ENCODE data around the gene BICDL2.
A peak's percentile ranks its signal among the peaks of the same experiment; 100 is the strongest.

Gene BICDL2

DNA sequence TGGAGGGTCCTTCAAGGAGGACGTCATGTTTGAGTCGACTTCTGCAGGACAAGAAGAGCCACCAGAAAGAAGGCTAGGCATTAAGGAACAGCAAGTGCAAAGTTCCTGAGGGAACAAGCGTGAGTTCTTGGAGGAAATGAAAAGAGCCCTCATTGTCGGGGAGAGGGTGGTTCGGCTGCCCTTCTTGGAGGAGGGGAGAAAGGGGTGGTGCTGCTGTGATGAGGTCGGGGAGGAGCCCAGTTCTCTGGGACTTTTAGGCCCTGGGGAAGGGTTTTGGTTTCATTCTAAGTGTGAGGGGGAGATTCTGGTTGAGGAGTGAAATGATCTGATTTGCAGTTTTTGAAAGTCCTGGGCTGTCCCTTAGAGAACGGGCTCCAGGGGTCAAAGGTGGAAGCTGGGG is 4.1 kb downstream of the BICDL2 start:
- no peak for DNase-seq (ENCODE audit: extremely low spot score)
- POLR2A ChIA-PET = interaction anchor here (1.1 to 2.8 kb wide), 3 partner anchors 12 to 29 kb away, joined by 3 to 55 read pairs (median 12); partner anchors contain the start of genes CLDN6, HCFC1R1, THOC6 and TNFRSF12A
- CTCF ChIA-PET = interaction anchor here (0.8 to 3.7 kb wide), 6 partner anchors 11 to 28 kb away, joined by 4 to 38 read pairs (median 14); partner anchors contain the start of genes CLDN6, MMP25 and TNFRSF12A
- TF ChIP-seq FOXA1 (IDR thresholded peaks at IDR 0.05) (no peak), HDGF (IDR thresholded peaks at IDR 0.05; ENCODE audit: borderline replicate concordance) (no peak), SUZ12 (IDR thresholded peaks at IDR 0.05) (no peak), SP1 (IDR thresholded peaks at IDR 0.05) (no peak), ELF4 (IDR thresholded peaks at IDR 0.05) (no peak), TARDBP (IDR thresholded peaks at IDR 0.05) (no peak), ARNT (IDR thresholded peaks at IDR 0.05) (no peak), L3MBTL2 (conservative IDR thresholded peaks at IDR 0.05) (no peak), BHLHE40 (IDR thresholded peaks at IDR 0.05; ENCODE audit: borderline replicate concordance) (no peak), ZNF384 (IDR thresholded peaks at IDR 0.05) (no peak), NFRKB (IDR thresholded peaks at IDR 0.05) (no peak), LEF1 (IDR thresholded peaks at IDR 0.05; ENCODE audit: borderline replicate concordance) (no peak), FOXM1 (IDR thresholded peaks at IDR 0.05; ENCODE audit: borderline replicate concordance) (no peak), FOXK2 (IDR thresholded peaks at IDR 0.05) (no peak)
- TF ChIP-seq, protein P1, sequence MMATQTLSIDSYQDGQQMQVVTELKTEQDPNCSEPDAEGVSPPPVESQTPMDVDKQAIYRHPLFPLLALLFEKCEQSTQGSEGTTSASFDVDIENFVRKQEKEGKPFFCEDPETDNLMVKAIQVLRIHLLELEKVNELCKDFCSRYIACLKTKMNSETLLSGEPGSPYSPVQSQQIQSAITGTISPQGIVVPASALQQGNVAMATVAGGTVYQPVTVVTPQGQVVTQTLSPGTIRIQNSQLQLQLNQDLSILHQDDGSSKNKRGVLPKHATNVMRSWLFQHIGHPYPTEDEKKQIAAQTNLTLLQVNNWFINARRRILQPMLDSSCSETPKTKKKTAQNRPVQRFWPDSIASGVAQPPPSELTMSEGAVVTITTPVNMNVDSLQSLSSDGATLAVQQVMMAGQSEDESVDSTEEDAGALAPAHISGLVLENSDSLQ (IDR thresholded peaks at IDR 0.05) = no peak

DNA sequence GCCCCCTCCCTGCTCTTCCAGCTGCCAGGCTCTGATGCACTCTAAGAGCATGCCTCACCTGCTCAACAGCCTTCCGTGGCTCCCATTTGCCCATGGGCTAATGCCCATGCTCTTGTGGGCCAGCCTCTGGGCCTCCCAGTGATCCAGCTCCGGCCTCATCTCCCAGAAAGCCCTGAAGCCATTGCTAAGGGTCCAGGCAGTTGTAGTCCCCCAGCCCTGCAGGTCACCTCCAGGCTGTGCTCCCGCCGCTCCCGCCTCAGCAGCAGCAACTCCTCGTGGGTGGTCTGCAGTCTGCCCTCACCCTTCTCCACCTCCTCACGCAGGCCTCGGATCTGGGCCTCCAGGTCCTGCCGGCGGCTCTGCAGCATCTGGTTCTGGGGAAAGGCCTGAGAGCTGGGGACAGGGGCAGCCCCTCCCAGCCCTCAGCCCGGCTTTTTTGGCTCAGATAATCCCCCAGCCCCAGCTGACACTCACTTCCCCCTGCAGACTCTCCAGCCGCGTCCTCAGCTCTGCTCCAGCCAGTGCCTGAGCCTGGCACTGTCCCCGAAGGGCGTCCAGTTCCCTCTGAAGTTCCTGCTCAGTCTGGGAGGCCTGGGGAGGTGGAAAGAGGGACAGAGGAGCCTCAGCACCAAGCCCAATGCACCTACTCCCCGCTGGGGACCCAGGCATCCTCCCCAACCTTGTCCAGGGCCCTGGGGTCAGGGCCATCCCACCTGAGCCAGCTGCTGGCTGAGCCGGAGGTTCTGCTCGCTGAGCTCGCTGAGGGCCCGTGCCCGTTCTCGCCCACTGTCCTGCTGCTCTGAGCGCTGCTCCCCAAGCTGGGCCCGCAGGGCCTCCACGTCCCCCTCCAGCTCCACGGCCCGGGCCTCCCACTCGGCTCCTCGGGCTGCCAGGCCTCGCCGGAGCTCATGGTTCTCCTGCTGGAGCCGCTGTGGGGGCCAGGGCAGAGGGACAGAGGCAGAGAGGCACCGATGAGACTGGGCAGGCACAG is 6.2 kb downstream of the BICDL2 start:
- DNase-seq (ENCODE audit: extremely low spot score) = no peak
- TF ChIP-seq L3MBTL2 (conservative IDR thresholded peaks at IDR 0.05) (no peak), ARNT (IDR thresholded peaks at IDR 0.05) (no peak), ELF4 (IDR thresholded peaks at IDR 0.05) (no peak), TARDBP (IDR thresholded peaks at IDR 0.05) (no peak), FOXA1 (IDR thresholded peaks at IDR 0.05) (no peak), SP1 (IDR thresholded peaks at IDR 0.05) (no peak)
- POLR2A ChIA-PET = interaction anchor here (0.8 to 2.8 kb wide), 6 partner anchors 10 to 50 kb away, joined by 3 to 55 read pairs (median 4); partner anchors contain the start of genes CLDN6, HCFC1R1, PKMYT1 and THOC6
- CTCF ChIA-PET = interaction anchor here (0.5 to 3.7 kb wide), 14 partner anchors 9 to 138 kb away, joined by 3 to 38 read pairs (median 7); partner anchors contain the start of genes CLDN6, MMP25 and TNFRSF12A

DNA sequence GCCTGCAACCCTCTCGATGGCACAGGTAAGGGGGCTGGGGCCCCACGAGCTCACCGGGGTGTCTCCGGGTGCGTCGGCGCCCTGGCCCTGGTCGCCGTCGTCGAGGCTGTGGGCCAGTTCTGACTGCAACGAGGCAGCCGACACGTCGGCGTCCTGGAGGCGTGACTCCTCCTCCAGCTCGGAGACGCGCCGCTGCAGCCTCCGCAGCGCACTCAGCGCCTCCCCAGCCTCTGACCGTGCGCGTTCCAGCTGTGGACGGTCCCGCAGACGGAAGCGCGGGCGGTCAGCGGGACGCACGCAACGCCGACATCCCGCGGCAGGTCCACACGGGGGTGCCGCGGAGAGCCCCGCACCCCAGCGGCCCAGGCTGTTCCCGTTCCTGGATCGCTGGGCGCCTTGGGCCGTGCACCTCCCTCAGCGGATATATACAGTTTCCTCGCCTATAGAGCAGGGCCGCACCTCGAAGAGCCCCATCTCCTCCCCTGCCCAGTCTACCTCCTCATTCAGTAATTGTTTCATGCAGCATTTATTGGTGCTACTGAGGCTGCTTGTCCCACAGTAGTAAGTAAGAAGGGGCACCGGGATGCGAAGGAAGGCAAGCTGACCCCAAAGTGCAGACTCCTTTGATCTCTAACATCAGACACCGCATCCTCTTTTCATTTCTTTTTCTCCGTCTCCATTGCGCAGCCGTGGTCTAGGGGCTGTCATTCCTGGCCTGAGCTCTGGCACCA is 7.1 kb downstream of the BICDL2 start:
- DNase-seq (ENCODE audit: extremely low spot score) = no peak
- TF ChIP-seq LEF1 (IDR thresholded peaks at IDR 0.05; ENCODE audit: borderline replicate concordance) (no peak), BHLHE40 (IDR thresholded peaks at IDR 0.05; ENCODE audit: borderline replicate concordance) (no peak), FOXM1 (IDR thresholded peaks at IDR 0.05; ENCODE audit: borderline replicate concordance) (no peak), ARNT (IDR thresholded peaks at IDR 0.05) (no peak), CTBP1 (IDR thresholded peaks at IDR 0.05; ENCODE audit: borderline replicate concordance) (no peak), ZNF384 (IDR thresholded peaks at IDR 0.05) (no peak)
- ChIA-PET POLR2A (interaction anchor here (1.4 to 2.8 kb wide), 3 partner anchors 9 to 22 kb away, joined by 3 to 55 read pairs (median 8); partner anchors contain the start of genes CLDN6, HCFC1R1, THOC6 and TNFRSF12A), CTCF (interaction anchor here (1.1 to 3.7 kb wide), 4 partner anchors 8 to 139 kb away, joined by 3 to 38 read pairs (median 8); partner anchors contain the start of genes CLDN6 and TNFRSF12A)

DNA sequence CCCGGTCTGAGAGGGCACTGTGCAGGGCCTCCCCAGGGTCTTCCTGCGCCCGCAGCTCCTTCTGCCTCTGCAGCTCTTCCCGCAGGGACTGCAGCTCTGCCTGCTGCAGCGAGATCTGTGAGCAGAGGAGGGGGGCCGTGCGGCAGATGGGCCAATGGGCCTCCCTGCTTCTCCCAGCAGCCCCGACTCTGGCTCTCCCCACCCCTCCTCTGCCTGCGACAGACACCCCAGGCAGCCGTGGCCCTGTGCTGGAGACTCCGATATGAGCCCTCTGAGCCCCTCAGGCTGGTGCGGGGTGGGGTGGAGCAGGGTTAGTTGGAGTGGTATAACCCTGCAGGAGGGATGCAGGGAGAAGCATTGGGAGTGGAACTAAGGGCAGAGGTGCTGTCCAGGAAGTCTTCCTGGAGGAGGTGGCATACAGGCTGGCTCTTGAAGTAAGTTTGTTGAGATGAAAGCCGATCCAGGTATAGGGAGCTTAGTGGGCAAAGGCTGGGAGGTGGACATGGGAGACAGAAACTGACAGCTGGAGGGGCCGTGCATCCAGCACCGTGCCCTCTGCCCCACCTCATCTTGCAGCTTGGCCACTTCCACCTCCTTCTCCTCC is 7.9 kb downstream of the BICDL2 start:
- ChIA-PET POLR2A (interaction anchor here (1.2 to 2.0 kb wide), 5 partner anchors 9 to 48 kb away, joined by 5 to 17 read pairs (median 7); partner anchors contain the start of genes CLDN6, PKMYT1 and TNFRSF12A), CTCF (interaction anchor here (1.0 to 1.9 kb wide), 13 partner anchors 9 to 48 kb away, joined by 3 to 20 read pairs (median 5); partner anchors contain the start of genes CLDN6, CLDN9 and TNFRSF12A)
- TF ChIP-seq HDGF (IDR thresholded peaks at IDR 0.05; ENCODE audit: borderline replicate concordance) (no peak), SP1 (IDR thresholded peaks at IDR 0.05) (no peak), FOXM1 (IDR thresholded peaks at IDR 0.05; ENCODE audit: borderline replicate concordance) (no peak), ZNF384 (IDR thresholded peaks at IDR 0.05) (no peak), ARNT (IDR thresholded peaks at IDR 0.05) (no peak), L3MBTL2 (conservative IDR thresholded peaks at IDR 0.05) (no peak), FOXA1 (IDR thresholded peaks at IDR 0.05) (no peak), TARDBP (IDR thresholded peaks at IDR 0.05) (no peak), CTBP1 (IDR thresholded peaks at IDR 0.05; ENCODE audit: borderline replicate concordance) (no peak)
- TF ChIP-seq, protein P1 (IDR thresholded peaks at IDR 0.05) = no peak
- no peak for DNase-seq (ENCODE audit: extremely low spot score)

DNA sequence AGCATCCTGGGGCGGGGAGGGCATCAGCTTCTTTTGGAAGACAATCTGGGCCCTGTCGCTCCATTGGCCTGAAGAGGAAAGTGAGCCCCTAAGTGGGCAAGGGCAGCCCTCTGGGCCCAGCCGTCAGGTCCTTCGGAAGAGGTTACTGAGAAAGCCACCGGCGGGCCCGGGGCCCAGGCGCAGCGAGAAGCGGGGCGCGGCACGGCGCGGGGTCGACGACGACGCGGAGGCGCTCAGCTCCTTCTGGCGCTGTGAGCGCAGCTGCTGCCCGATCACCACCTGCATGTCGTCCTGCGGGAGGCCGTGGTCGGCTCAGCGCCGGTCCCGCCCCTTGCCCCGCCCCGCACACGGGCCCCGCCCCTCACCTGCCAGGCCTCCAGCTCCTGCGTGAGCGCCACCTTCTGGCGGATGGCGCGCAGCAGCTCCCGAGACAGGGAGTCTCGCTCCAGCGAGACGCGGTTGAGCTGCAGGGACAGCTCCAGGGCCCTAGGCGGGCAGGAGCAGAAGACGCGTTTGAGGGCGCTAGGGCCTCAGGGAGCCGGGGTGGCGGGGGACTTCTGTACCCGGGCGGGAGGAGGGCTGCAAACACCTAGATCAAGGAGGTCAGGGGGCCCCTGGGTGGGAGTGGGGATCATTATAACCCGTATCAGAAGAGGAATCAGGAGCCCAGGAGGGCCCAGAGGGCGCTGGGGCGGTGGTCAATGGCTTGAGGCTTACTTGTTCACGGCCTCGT is 8.6 kb downstream of the BICDL2 start:
- CTCF ChIA-PET = interaction anchor here (0.7 to 1.9 kb wide), 15 partner anchors 8 to 96 kb away, joined by 3 to 20 read pairs (median 4); partner anchors contain the start of genes CLDN6, CLDN9 and TNFRSF12A
- TF ChIP-seq ELF4 (IDR thresholded peaks at IDR 0.05) = no peak
- POLR2A ChIA-PET = interaction anchor here (1.0 to 2.0 kb wide), 8 partner anchors 8 to 107 kb away, joined by 4 to 17 read pairs (median 6); partner anchors contain the start of genes CLDN6, PKMYT1, TNFRSF12A and ZNF213

More for the DNA sequence above, 8.6 kb downstream of the BICDL2 start:
- peak; percentile 94 for DNase-seq (ENCODE audit: extremely low spot score)
